ENCODE data around the gene CAMTA1. TPM values are rescaled to one million over a fixed set of nuclear protein-coding genes. Genes with fewer than 3 reads are reported as not detected.
A peak's percentile ranks its signal among the peaks of the same experiment; 100 is the strongest.

CAMTA1 gene
- polyA plus RNA-seq, 4 donors = 89.3 to 98.2 (median 92.9) TPM

DNA sequence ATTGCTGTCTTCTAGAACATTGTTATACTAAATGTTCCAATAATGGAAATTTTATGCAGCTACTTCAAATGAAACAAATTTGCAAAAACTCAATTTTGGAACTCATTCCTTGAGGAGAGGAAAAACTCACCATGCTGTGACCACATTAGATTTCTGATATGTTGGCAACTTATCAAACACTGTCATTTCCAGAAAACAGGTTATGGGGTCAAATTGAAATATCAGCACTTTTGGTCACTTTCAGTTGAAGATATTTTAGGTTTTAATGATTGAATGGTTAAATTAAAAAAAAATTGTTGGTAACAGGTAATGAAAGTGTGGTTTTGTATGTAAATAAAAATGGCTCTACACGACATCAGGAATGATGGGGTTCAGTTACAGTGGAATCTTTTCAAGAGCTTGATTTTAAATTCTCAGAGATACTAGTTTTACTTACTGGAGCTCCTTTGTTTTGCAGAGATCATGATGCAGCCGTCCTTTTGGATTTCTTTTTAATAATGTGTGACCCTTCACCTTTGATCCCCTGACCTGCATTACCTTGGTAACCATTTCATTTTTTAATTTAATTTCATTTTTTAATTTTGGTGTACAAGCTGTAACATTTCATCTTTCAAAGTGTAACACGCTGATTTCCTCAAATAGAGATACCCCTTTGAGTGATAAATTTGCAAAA, 86.2 kb downstream of the CAMTA1 start:
- no peak for DNase-seq (ENCODE audit: low read depth in 4 of 4, low spot score in 3 of 4)

DNA sequence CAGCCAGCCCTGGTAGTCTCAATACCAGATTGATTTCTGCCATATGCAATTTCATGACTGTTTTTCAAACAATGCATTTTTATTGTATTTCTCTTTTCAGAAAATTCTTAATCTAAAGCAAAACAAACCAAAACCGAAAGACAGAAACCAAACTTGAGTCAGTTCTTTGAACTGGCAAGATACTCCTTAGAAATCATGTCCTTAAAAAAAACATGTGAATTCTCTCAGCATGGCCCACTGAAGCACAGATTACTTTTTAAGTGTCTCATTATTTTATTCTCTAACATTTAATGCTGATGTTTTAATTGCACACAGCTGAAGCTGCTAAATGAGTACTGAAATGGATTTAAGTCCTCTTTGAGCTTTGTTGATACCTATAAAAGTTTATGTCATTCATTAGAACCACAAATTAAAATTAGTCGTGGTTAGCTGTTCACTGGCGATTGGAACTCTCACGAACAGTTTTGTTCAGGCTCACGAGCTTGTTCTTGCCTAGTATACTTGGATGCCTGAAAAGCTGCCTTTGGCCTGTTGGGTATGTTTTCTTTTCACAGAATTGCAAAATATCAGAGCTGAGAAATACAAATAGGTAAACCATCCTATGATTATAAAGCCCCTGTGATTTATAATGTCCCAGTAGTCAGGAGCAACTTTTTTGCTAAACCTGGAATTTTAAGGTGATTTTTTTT, 87.5 kb downstream of the CAMTA1 start:
- DNase-seq (ENCODE audit: low read depth in 4 of 4, low spot score in 3 of 4) = no peak

DNA sequence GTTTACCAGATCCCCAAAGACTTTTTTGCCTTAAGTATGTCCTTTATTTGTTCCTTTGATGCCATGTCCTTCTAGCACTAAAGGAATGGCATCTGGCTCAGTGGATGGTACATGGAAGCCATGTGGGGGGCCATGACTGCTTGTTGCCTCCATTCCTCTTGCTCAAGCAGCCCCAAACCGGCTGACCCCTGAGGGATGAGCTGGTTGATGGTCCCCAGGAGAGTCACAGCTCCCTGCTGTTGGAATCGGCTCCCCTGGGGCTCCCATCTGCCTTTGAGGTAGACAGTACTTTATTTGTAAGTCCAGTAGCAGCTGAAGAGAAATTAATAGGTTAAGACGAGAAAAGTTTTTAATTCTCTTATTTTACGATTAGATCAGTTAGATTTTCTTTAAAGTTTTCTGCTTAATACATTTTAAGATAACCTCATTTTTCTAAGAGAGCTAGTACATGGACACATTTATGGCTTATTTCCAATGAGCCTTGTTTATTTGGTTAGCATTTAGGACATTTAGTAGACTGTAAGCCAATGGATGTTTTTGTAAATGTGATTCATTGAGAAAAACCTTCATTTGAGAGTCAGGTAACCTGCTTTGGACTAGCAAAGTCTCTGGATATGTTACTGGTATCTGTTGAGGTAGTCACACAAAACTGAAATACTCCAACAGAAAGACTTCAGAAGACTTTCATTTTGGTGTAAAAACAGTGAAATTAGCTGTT, 88.2 kb downstream of the CAMTA1 start:
- no peak for DNase-seq (ENCODE audit: low read depth in 4 of 4, low spot score in 3 of 4)

DNA sequence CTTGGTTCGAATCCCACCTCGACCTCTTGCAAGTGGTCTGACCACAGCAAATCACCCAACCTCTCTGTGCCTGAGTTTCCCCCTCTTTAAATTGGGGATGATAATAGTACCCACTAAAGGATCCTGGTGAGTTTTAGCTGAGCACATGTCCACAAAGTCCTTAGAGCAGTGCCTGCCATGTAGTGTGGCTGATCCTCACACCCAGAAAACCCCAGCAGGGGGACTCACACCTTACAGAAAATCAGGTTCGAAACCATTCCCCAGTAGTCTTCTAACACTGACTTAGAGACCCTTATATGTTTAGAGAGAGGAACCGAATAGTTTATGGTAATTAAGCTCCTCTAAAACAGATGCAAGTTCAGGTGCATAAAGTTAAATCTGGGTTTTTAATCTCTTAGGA, 89.0 kb downstream of the CAMTA1 start:
- DNase-seq (ENCODE audit: low read depth in 4 of 4, low spot score in 3 of 4) = no peak

DNA sequence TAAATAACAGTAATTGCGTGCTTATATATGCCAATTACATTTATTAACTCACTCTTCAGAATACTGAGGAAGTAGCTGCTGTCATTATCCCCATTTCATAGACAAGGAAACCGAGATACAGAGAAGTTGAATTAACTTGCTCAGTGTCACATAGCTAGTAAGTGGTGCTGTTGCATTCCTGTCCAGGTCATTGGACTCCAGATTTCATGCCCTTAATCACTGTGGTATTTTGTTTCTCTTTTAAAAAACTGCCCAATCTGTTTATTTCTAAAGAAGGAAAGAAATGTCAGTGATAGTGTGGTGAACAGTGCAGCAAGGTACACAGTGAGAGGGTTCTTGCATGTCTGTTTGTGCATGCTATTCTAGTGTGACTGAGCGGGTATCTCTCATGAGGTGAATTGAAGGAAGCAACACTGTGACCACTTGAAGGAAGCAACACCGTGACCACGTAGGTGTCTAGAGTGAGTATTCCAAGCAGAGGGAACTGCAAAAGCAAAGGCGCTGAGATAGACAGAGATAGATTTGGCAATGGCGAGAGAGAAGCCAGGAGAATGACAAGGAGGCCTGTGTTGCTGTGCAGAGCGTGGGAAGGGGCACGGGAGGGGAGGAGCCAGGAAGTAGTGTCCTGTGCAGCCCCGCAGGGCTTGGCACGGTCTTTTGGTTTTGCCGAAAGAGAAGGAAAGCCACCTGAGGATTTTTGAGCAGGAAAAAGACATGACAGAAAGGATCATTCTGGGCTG, 95.9 kb downstream of the CAMTA1 start:
- DNase-seq (ENCODE audit: low read depth in 4 of 4, low spot score in 3 of 4) = no peak

DNA sequence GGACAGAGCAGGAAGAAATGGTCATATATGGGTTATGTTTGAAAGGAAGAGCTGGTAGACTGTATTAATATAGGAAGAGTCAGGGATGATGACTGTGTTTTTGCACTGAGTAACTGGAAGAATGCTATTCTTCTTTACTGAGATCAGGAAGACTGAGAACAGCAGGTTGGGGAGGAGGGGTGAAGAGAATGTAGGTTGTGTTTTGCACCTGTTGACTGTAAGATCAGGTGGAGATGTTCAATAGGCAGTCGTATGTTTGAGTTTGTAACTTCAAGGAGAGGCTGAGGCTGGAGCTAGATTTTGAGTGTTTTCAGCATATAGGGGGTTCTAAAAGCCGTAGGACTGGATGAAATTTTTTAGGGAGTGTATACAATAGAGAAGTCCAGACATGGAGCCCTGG, 97.2 kb downstream of the CAMTA1 start:
- no peak for DNase-seq (ENCODE audit: low read depth in 4 of 4, low spot score in 3 of 4)

DNA sequence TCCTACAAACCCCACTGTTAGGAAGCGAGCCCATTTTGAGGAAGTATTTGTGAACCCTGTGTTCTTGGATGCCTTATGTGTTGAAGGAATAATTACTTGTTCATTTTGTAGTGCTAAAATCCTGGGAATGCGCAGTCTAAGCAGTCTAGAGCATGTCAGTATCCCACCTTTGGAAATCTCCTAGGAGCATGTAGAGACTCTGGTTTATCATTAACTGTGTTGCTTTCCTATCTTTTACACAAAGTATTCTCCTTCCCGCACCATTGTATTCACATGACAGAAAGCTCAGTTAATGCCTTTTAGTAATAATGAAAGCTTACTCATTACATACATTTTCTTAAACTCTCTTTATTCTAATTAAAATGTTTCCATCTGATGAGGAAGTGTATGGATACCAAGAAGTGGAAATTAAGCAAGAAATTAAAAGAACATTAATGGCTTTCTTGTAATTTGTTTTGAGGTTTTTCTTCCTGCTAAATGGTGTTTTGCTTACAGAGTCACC, 99.4 kb downstream of the CAMTA1 start:
- DNase-seq (ENCODE audit: low read depth in 4 of 4, low spot score in 3 of 4) = no peak

DNA sequence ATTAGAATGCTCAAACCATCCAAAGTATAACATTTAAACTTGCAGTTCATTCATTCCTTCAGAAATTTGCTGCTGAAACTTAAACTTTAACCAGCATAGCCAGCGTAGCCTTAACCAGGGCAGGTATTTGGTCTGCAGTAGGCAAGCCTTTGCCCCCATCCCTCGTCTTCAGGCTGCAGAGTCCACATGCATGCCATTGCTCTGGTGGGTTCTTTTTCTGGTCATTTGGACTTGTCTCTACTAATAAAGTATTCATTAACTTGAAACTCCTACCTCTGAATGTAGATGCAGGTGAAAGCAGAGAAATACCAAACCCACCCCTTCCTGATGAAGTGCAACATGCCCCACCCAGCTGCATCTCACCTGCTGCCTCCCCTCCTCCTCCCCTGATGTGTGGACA, 100.2 kb downstream of the CAMTA1 start:
- DNase-seq (ENCODE audit: low read depth in 4 of 4, low spot score in 3 of 4) = peak in 1 of 4 donors; percentile 18

DNA sequence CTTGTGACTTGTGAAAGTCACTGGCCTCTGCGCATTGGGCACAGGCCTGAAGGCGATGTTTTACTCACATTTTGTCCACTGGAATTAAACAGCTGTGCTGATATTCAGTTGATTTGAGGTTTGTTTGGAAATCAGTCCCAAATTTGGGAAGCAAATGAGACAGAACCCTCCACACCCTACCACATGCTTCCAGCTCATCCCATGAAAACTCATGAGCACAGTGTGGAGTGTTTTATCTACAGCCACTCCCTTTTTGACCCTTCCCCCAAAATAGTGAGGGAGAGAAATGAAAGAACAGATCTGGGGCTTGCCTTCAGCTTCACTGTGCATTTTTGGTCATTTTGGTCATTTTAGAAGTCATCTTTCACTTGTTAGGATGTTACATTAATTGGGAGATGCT, 101.3 kb downstream of the CAMTA1 start:
- DNase-seq (ENCODE audit: low read depth in 4 of 4, low spot score in 3 of 4) = no peak

DNA sequence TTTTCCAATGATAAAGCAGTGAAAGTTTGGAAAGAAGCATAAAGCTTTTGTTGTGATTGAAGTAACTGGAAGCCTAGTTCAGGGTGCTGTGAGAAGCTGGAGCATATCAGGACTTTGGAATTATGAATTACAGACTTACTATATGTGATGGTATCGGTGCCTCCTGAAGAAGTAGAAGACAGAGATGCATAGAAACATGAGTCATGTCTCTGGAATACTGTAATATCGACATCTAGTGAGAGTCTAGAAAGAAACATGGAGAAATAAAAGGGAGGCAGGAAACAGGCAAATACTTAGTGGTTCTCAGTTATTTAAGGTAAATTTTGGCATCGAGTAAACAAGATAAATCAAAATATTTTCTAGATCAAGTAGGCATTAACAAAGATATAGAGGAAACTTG, 103.0 kb downstream of the CAMTA1 start:
- no peak for DNase-seq (ENCODE audit: low read depth in 4 of 4, low spot score in 3 of 4)

DNA sequence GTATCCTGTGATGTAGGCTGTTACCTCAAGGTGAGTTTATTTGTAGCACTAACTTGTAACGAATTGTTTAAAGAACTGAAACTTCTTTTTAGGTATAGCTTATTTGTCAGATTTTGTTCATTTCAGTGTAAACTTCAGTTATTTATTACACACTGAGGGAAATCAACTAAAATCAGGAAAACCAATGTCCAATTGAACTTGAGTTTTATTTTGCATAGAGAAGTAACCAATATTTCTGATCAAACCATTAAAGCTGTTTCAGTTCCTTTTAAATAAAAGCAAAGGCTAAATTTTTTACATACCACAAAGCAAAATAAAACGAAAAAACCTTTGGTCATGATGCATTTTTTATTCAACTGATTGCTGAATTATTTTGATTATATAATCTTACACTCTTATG, 103.6 kb downstream of the CAMTA1 start:
- no peak for DNase-seq (ENCODE audit: low read depth in 4 of 4, low spot score in 3 of 4)

DNA sequence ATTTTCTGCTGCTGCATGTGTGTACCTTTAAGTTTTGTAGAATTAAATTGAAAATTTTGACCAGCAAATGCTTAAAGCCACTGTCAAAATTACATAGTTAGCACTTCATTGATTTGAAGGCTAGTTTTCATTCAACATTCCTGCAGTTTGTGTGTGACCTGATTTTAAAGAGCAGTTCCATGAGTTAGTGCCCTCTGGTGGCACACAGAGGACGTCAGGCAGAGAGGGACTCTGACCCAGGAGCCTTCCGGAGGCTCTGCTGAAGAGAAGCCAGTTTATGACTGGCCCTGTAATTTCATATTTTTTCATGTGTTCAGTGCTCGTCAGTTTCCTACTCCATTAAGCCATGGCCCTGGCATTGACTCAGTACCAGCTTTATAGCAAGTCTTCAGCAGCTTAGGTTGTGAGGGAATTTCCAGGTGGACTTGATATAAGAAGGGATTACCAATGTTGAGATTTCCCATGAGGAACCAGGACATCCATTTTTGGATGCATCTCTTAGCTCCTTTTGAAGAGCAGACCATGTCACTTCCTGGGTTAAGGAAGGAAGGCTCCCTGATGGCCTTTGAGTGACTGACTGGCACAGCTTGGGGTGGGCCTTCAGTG, 104.7 kb downstream of the CAMTA1 start:
- DNase-seq (ENCODE audit: low read depth in 4 of 4, low spot score in 3 of 4) = peak in 2 of 4 donors; percentile 44 to 49

DNA sequence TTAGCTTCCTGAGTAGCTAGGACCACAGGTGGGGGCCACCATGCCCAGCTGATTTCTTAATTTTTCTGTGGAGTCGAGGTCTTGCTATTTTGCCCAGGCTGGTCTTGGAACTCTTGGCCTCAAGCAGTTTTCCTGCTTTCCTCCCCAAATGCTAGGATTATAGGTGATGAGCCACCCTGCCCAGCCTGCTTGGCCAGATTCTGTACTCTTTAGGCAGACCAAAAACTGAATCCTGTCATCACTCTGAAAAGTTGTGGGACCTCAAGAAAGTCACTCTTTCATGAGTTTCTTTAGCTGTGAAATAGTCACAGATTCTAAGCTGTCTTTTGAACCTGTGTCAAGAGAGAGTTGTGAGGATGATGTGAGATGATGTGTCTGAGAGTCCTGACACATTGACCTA, 105.4 kb downstream of the CAMTA1 start:
- no peak for DNase-seq (ENCODE audit: low read depth in 4 of 4, low spot score in 3 of 4)

DNA sequence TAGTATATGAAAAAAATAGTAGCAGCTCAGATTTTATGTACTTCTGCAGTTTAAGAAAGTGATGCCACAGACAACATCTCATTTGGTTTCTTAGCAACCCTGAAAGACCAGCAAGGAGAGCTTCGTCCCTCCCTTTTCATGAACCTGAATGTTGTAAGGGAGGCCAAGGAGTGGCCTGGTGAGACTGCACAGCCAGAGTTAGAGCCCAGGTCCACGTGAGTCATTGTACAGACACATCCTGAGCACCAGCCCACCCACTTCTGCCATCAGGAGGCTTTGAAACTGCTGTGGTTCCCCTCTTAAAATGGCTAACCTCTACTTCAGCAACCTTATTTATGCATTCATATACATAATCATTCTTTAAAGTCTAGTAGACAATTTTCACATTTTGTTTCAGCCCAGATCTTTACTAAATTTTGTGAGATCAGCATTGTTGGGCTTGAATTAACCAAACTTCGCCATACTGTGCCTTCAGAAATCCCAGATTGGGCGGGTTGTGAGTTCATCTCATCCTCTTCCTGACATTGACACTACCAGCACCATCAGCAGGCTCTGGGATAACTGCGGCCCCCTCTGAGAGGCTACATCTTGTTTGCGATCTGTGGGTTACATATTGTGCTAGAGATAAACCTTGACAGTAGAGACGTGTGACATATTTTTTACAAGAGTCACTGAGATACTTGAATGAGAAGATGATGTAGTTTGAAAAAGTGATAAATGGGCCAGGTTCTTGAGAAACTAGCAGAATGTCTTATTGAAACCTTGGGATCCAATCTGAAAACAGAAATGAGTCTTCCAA, 106.7 kb downstream of the CAMTA1 start:
- DNase-seq (ENCODE audit: low read depth in 4 of 4, low spot score in 3 of 4) = no peak

DNA sequence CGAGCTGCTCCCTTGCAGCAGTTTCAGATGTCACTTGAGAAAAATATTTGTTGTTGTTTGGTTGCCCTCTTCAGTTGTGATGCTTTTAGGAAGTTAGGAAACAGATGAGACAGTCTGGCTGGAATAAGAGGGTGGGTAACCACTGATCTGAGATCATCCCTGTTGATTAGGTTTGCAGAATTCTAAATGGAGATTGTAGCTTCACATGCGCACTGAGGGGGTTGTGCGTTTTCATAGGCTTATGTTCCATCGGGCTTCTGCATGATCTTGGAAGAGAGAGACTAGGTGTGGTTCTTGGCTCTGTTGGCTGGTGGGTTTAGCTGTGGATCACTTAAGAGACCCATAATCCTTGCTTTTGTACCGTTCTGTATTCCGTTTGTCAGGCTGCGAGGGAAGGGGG, 108.1 kb downstream of the CAMTA1 start:
- DNase-seq (ENCODE audit: low read depth in 4 of 4, low spot score in 3 of 4) = no peak

DNA sequence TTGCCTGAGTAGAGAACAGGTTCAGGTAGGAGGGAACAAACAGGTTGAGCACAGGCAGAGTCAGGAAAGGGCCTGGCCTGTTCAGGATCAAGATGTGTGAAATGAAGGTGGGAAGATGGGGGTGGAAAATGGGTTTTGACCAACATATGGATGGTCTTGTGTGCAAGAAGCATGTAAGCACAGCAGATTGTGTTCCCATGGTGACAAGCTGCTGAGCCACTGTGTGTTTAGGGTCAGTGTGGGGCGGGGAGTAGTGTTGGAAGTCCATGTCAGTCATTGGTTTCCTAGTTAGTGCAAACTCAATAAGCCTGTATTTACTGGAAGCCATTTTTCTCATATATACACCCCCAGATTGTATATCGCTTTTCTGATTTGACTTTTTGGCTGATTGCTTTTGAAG, 111.9 kb downstream of the CAMTA1 start:
- DNase-seq (ENCODE audit: low read depth in 4 of 4, low spot score in 3 of 4) = no peak

DNA sequence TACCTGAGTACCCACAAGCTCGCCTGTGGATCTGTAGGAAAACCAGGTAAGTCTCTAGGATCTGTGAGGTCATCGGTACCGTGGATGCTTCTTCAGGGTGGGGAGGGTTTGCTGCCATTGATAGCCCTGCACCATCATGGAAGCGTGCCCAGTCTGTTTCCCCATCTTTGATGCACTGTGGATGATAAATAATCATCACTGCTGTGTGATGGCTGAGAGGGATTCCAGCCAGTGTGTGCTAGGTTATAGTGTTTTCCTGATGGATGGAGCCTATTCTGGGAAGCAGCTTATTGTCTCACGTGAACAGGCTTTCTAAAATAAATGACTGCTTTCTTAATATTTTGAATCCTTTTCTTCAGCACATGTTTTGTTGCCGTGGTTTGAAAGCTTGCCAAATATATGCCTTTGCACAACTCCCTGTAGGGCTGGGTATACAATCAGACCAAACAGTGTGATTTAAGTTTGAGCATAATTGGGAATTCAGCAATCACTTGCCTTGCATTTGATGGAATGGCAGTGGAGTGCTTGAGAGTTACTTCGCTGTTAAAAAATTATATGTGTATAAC, 113.8 kb downstream of the CAMTA1 start:
- no peak for DNase-seq (ENCODE audit: low read depth in 4 of 4, low spot score in 3 of 4)

DNA sequence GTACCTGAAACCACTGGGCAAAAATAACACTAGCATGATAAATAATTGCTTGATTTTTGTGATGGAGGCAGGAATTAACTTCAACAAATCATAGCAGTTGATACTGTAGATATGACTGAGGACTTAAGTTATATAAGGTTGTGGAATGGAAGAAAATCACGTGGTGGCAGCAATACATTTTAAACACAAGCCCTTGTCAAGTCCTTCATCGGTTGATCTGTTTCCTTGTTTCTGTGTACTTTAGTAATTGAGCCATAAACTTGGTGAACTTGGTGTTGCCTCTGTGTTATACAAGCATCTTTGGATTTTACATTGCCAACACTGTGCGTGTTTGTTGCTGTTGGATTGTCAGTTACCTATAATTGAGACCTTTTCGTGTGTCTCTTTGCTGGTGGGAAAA, 114.4 kb downstream of the CAMTA1 start:
- DNase-seq (ENCODE audit: low read depth in 4 of 4, low spot score in 3 of 4) = no peak

DNA sequence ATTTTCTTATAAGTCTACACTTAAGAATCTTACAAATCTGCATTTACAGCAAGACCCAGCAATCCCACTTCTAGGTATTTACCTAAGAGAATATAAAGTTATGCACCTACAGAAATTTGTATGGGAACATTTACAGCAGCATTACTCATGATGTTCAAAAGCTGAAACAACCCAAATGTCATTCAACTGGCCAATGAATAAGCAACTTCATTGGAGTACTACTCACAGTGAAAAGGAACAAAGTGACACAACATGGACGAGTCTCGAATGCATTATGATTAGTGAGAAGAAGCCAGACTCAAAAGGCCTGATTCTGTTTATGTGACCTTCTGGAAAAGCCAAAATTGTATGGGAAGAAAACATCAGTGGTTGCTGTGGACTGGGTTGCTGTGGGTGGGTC, 116.9 kb downstream of the CAMTA1 start:
- no peak for DNase-seq (ENCODE audit: low read depth in 4 of 4, low spot score in 3 of 4)

Data from right renal pelvis (tissue), 4 donors.